GM12891 (cell line): Measurements from ENCODE around the gene KIFAP3.

Experiments used
- PAX5 ChIP-seq: IDR thresholded peaks from 2 replicates; pipeline ENCODE4 v1.6.1; 2011; ENCODE audit warnings: low read length, moderate library complexity, mild to moderate bottlenecking; ENCODE audit not compliant: insufficient read depth, severe bottlenecking
- POLR2A ChIP-seq: IDR thresholded peaks from 2 replicates; pipeline ENCODE4 v1.6.1; 2011; ENCODE audit warnings: low read depth, low read length, control low read depth
- POLR2AphosphoS5 ChIP-seq: IDR thresholded peaks from 2 replicates; pipeline ENCODE4 v1.6.1; 2011; ENCODE audit warnings: low read depth, low read length, control low read depth
- POU2F2 ChIP-seq: IDR thresholded peaks from 2 replicates; pipeline ENCODE4 v1.6.1; 2011; ENCODE audit warnings: low read depth, mild to moderate bottlenecking, control low read depth, low read length, moderate library complexity
- SPI1 ChIP-seq: IDR thresholded peaks from 2 replicates; pipeline ENCODE4 v1.6.1; 2011; ENCODE audit warnings: low read depth, low read length, control low read depth
- TAF1 ChIP-seq: IDR thresholded peaks from 2 replicates; pipeline ENCODE4 v1.6.1; 2011; ENCODE audit warnings: low read depth, low read length, control low read depth

DNA sequence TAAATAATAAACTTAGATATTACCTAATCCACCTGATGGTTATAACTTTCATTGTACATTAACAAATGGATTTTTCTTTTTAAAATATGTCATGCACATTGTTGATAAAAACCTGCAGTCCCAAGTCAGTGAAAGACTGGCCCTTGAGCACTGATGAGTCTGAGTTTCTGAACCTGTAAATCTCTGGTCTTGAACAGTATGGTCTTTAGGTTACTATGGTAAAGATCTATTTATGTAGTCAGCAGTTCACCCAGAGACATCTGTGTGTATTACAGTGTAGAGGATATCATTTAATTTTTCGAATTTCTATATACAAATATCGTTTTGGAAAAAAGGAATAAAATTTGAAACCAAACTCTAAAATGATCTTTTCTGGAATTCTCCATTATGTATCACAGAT lies 150.4 kb downstream of the KIFAP3 start:
- no peak for TF ChIP-seq POLR2A
- no peak for TF ChIP-seq TAF1
- TF ChIP-seq POLR2AphosphoS5 = no peak
- no peak for TF ChIP-seq POU2F2
- TF ChIP-seq SPI1 = no peak
- no peak for TF ChIP-seq PAX5
